ENCODE measurements around the gene NCR3LG1. TPM values are rescaled to one million over a fixed set of nuclear protein-coding genes. Genes with fewer than 3 reads are reported as not detected.

The NCR3LG1 gene
- total and polyA plus RNA-seq, 2 of the 8 experiments (the other 6 are each of a cell fraction or from before 2014, with no cell fraction given), result 0.68 to 1.9 TPM

DNA sequence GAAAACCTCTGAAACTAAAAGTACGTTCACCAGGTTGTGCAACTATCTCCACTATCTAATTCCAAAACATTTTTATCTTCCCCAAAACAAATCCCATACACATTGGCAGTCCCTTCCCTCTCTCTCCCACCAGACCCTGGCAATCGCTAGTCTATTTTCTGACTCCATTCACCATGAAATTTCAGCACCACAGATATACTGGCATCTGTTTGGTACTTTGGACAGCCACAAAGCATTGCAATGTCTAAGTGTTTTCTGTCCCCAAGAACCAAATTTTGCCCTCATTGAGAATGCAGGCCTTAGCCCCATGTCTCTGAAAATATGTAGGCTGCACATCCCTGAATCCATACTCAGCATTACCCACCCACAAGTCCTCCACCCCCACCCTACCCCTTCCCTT, 64.9 kb downstream of the NCR3LG1 start (continued):
- TF ChIP-seq CHD2 (IDR thresholded peaks at IDR 0.05; ENCODE audit: low read length) (no peak), BRCA1 (IDR thresholded peaks at IDR 0.05; ENCODE audit: low read depth, low read length) (no peak), KDM1A (IDR thresholded peaks at IDR 0.05; ENCODE audit: borderline replicate concordance, low read length) (no peak)
- TF ChIP-seq, protein P1, sequence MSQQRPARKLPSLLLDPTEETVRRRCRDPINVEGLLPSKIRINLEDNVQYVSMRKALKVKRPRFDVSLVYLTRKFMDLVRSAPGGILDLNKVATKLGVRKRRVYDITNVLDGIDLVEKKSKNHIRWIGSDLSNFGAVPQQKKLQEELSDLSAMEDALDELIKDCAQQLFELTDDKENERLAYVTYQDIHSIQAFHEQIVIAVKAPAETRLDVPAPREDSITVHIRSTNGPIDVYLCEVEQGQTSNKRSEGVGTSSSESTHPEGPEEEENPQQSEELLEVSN (IDR thresholded peaks at IDR 0.05), result no peak

All from H1 (cell line).